RKO (cell line): ENCODE results near the gene HMMR.
A peak's percentile ranks its signal among the peaks of the same experiment; 100 is the strongest.
"Not testable (repeated sequence)": the region's sequence is repeated elsewhere in the genome, so short reads cannot be mapped to it uniquely, and the experiment has no call there.

Experiments
- DNase-seq: peaks from one replicate; pipeline ENCODE4 v3.0.0-alpha.2; 2016; ENCODE audit warnings: low spot score

Gene HMMR, protein sequence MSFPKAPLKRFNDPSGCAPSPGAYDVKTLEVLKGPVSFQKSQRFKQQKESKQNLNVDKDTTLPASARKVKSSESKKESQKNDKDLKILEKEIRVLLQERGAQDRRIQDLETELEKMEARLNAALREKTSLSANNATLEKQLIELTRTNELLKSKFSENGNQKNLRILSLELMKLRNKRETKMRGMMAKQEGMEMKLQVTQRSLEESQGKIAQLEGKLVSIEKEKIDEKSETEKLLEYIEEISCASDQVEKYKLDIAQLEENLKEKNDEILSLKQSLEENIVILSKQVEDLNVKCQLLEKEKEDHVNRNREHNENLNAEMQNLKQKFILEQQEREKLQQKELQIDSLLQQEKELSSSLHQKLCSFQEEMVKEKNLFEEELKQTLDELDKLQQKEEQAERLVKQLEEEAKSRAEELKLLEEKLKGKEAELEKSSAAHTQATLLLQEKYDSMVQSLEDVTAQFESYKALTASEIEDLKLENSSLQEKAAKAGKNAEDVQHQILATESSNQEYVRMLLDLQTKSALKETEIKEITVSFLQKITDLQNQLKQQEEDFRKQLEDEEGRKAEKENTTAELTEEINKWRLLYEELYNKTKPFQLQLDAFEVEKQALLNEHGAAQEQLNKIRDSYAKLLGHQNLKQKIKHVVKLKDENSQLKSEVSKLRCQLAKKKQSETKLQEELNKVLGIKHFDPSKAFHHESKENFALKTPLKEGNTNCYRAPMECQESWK

DNA sequence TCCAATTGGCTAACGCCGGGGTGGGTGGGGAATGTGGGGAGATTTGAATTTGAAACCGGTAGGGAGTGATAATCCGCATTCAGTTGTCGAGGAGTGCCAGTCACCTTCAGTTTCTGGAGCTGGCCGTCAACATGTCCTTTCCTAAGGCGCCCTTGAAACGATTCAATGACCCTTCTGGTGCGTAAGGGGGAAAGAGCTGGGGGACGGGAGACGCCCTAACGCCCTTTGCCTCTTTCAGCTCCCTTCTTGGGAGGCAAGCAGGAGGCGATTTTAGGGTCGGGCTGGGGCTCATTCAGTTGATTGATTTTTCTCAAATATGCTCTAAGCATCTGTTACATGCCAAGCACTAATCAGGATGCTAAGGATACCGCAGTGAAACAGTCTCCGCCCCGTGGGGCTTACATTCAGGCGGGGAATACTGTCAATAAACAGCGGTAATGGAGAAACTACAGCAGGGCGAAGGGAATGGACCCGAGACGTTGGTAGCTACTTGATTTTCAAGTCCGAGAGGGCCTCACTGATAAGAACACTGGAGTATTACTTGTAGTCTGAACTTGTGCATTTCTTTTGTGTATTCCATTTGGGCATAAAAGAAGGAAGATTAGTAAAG, at the start of gene HMMR:
Gene HMMR (plus strand): TSS at position 71 of the 610 bp plus-strand sequence. CDS start 61 bp downstream, at position 132.
- DNase-seq: peak; percentile 64

GRCh38 chr5:163415673-163416072, 44.8 kb upstream of the HMMR start:
- DNase-seq: not testable (repeated sequence)

DNA sequence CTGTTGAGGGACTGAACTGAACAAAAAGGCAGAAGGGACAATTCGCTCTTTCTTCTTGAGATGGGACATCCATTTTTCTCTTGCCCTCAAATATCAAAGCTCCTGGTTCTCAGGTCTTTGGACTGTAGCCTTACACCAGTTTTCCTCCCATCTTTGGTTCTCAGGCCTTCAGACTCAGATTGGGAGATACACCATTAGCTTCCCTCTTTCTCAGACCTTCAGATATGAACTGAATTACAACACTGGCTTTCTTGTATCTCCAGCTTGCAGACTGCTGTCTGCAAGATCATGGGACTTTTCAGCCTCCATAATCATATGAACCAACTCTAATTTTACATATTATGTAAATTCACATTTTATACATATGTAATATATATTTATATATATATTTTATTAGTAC, 35.6 kb upstream of the HMMR start:
- DNase-seq: no peak

DNA sequence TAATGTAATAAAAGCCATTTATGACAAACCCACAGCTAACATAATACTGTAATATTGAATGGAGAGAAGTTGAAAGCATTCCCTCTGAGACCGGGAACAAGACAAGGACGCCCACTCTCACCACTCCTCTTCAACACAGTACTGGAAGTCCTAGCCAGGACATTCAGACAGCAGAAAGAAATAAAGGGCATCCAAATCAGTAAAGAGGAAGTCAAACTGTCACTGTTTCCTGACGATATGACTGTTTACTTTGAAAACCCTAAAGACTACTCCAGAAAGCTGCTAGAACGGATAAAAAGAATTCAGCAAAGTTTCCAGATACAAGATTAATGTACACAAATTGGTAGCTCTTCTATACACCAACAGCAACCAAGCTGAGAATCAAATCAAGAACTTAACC, 34.3 kb upstream of the HMMR start:
- DNase-seq: not testable (repeated sequence)

DNA sequence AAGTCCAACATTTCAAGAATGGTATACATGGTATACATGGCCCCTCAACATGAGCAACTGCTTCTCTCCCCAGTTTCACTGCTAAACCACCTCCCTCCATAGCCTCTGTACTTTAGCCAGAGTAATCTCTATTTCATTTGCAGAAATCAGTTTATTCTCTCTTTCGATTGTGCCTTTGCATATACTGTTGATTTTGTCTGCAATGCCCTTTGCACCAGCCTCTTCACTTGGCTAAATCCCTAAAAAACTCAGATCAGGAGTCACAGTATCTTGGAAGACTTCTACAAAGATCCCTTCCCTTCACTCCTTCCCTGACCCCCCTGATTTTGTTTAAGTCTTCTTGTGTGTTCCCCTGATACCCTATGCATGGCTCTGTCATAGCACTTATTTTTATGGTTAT, 27.9 kb upstream of the HMMR start:
- no peak for DNase-seq

- DNase-seq: no peak
Measured at GRCh38 chr5:163433271-163433670, 27.2 kb upstream of the HMMR start.

GRCh38 chr5:163434401-163434866, 26.0 kb upstream of the HMMR start:
- no peak for DNase-seq

GRCh38 chr5:163436515-163436914, 23.9 kb upstream of the HMMR start:
- no peak for DNase-seq

GRCh38 chr5:163437011-163437308, 23.5 kb upstream of the HMMR start:
- DNase-seq: no peak

DNA sequence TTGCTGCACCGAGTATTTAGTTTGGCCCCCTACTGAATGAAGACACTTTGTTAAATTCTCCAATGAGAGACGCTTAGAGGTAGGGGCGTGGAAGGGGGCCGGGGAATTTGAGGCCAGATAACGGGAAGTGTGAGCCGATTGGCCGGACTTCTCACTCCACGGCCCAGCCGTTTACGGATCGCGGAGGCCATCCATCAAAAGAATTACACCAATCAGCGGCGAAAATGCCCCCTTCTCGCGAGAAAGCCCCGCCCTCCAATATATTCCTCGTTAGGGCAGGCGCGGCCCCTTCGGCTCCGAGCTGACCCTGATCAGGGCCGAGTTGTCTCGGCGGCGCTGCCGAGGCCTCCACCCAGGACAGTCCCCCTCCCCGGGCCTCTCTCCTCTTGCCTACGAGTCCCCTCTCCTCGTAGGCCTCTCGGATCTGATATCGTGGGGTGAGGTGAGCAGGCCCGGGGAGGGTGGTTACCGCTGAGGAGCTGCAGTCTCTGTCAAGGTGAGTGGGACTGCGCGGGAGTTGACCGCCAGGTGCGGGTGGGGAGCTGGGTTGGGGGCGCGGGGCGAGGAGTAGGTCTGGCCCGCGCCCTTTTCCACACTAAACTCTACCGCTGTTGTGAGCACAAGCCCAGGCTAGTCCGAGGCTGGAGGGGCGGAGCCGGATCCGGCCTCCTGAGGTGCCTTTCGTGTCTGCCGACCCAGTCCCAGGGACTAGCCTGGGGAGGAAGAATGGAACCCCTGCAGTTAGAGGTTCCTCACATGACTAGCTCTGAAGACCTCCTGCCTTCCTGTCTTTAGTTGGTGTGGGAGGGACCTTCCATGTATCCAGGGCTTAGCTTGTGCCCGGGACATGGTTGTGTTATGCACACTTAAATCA, 22.9 kb upstream of the HMMR start, which contains the start of gene CCNG1:
Gene CCNG1 (plus strand): TSS at position 287 of the 874 bp plus-strand sequence. CDS start 1,662 bp downstream, outside the sequence.
- DNase-seq: peak; percentile 97

DNA sequence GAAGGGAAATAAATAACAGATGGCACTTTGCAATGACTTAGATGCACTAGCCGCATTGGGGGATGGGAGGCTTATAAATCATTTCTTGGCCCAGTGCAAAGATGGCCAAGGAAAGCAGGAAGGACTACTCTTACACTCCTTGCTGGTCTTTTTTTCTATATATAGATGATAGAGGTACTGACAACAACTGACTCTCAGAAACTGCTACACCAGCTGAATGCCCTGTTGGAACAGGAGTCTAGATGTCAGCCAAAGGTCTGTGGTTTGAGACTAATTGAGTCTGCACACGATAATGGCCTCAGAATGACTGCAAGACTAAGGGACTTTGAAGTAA, 21.4 kb upstream of the HMMR start:
- peak; percentile 62 for DNase-seq

DNA sequence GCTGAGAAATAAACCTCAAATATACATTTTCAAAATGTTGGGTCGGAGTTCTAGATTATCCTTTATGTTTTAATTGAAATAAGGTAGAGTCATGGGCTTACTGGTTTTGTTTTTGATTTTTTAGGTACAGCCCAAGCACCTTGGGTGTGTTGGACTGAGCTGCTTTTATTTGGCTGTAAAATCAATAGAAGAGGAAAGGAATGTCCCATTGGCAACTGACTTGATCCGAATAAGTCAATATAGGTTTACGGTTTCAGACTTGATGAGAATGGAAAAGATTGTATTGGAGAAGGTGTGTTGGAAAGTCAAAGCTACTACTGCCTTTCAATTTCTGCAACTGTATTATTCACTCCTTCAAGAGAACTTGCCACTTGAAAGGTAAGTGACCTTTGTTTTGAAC, 19.5 kb upstream of the HMMR start:
- no peak for DNase-seq

DNA sequence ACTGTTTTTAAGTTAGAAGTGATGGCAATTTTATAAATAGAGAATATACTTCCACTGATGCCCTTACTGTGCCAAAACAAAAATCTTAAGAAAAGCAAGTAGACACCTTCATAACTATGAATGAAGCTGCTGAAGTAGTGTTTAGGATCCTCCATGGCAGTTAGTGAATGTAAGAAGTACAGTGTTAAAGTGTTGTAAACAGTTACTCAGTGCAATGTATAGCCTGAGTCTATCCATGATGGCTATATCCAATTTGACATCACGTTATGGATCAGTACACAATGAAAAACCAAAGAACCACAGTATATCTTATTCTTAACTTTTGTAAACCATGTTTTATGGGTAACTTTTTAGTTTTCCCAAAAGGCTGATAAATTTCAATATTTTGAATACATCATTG, 15.9 kb upstream of the HMMR start:
- no peak for DNase-seq

- no peak for DNase-seq
Measured at GRCh38 chr5:163445345-163445744, 15.1 kb upstream of the HMMR start.

DNA sequence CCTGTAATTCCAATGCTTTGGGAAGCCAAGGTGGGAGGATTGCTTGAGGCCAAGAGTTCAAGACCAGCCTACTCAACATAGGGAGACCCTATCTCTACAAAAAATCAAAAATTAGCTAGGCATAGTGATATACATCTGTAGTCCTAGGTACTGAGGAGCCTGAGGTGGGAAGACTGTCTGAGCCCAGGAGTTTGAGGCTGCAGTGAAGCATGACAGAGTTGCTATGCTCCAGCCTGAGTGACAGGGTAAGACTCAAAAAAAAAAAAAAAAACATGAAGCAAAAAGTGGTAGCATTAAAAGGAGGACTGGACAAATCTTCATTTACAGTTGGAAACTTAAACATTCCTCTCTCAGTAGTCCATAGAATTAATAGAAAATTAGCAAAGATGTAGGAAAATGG, 13.2 kb upstream of the HMMR start:
- no peak for DNase-seq

DNA sequence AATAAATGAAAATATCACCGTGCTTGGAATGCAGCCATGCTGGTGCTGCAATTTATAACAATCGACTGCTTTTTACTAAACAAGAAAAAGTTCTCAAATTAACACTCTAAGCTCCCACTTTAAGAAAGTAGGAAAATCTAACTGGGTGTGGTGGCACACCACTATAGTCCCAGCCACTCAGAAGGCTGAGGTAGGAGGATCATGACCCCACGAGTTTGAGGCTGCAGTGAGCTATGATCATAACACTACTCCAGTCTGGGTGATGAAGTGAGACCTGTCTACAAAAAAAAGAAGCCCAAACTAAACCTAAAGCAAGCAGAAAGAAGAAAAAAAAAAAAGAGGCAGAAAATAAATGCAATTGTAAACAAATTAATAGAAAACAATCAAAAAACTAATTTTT, 12.6 kb upstream of the HMMR start:
- no peak for DNase-seq

- no peak for DNase-seq
Measured at GRCh38 chr5:163448491-163448890, 11.9 kb upstream of the HMMR start.

- DNase-seq: no peak
Measured at GRCh38 chr5:163451489-163451888, 8.9 kb upstream of the HMMR start.

- no peak for DNase-seq
Measured at GRCh38 chr5:163453705-163454104, 6.7 kb upstream of the HMMR start.

- not testable (repeated sequence) for DNase-seq
Measured at GRCh38 chr5:163455406-163455805, 5.0 kb upstream of the HMMR start.

DNA sequence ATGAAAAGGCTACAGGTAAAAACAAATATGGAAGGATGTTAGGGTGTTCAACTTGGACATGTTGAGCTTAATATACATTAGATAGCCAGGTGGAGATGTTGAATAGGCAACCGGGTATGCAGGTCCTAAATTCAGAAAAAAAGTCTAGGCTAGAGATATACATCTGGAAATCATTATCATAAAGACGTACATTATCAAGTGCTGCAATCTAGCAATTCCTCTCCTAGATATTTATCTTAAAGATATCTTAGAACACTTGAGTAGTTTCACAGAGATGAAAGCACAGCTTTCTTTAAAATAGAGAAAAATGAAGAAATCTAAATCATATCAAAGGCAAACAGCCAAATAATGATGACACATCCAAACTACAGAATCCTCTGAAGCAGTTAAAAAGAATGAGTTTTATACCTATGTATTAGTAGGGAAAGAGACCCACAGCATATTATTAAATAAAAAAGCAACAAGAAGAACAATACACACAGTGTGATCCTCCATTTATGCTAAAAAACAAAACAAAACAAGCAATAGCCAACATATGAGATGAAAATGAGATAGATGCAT, 4.3 kb upstream of the HMMR start:
- no peak for DNase-seq

DNA sequence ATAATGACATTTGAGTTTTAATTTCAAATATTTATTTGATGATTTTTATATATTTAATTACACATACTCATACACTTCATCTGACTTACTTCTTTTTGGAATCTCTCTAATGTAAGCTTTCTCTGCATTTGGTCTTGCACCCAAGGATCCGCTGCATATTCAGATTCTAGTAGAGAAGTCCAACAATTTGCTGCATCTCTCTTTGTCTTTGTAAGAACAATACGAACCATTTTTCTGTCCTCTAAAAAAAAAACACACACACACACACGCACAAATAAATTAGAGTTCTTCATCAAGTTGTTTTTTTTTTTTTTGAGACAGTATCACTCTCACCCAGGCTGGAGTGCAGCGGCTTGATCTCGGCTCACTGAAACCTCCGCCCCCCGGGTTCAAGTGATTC, 3.6 kb upstream of the HMMR start:
- DNase-seq: no peak
